BLaER1 treated with 17β-estradiol and CSF1 and Interleukin-3, amounts not matched to agents 10 nM and 100 nM (cell line): Measurements from ENCODE around the gene TPGS2.
A peak's percentile ranks its signal among the peaks of the same experiment; 100 is the strongest.

Experiments
- H3K27ac ChIP-seq, 11 experiments: shearing (Covaris generic); formaldehyde crosslinking; 2 replicates each; pipeline ENCODE4 v1.8.1; 2022
- H3K27me3 ChIP-seq, 11 experiments: shearing (Covaris generic); formaldehyde crosslinking; 2 replicates each; pipeline ENCODE4 v1.8.1; 2022
- H3K36me3 ChIP-seq, 11 experiments: shearing (Covaris generic); formaldehyde crosslinking; 2 replicates each; pipeline ENCODE4 v1.8.1; 2022
- H3K4me1 ChIP-seq, 10 experiments: shearing (Covaris generic); formaldehyde crosslinking; 2 replicates each; pipeline ENCODE4 v1.8.1; 2022
- H3K4me2 ChIP-seq, 11 experiments: shearing (Covaris generic); formaldehyde crosslinking; 2 replicates each; pipeline ENCODE4 v1.8.1; 2022
- H3K4me3 ChIP-seq, 10 experiments: shearing (Covaris generic); formaldehyde crosslinking; 2 replicates each; pipeline ENCODE4 v1.8.1; 2022
- H3K9ac ChIP-seq, 11 experiments: shearing (Covaris generic); formaldehyde crosslinking; 2 replicates each; pipeline ENCODE4 v1.8.1; 2022
- H3K9me3 ChIP-seq, 11 experiments: shearing (Covaris generic); formaldehyde crosslinking; replicated peaks in 1 of 11; 2 replicates each; pipeline ENCODE4 v1.8.1; 2022
- H4K20me1 ChIP-seq, 11 experiments: shearing (Covaris generic); formaldehyde crosslinking; 2 replicates each; pipeline ENCODE4 v1.8.1; 2022
- Cebpa-rat ChIP-seq, 11 experiments: shearing (Covaris generic); IDR thresholded peaks; 2 replicates each; pipeline ENCODE4 v1.8.1; 2022

The TPGS2 gene

DNA sequence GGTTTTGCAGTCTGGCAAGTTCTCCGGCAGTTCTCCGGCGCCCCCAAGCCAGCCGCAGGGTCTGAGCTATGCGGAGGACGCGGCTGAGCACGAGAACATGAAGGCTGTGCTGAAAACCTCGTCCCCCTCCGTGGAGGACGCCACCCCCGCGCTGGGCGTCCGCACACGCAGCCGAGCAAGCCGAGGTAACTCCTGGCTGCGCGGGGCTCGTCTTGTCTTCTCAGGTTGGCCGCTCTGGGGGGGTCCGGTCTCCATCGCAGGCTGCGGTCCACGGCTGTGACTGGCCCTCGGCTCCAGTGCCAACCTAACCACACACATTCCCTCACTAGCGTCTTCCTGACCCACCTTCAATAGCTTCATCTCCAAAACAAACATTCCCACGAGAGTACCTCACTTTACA is 68.2 kb downstream of the TPGS2 start:
- no peak overlapping the region for H3K4me2 ChIP-seq
- H3K4me1 ChIP-seq = peaks cover 7 to 25% (median 16%) of the 10 kb centered on the region in 10 experiments; a peak in 18 of 20 replicates
- no peaks in the 10 kb centered on the region for H3K27me3 ChIP-seq
- H3K9ac ChIP-seq = no peak overlapping the region
- no peak overlapping the region for H3K4me3 ChIP-seq
- peaks cover 0 to 18% (median 0%) of the 10 kb centered on the region in 11 experiments; a peak in 4 of 22 replicates for H3K9me3 ChIP-seq
- H3K36me3 ChIP-seq = peaks cover 0 to 13% (median 0%) of the 10 kb centered on the region in 11 experiments; a peak in 1 of 22 replicates
- no peak for TF ChIP-seq Cebpa-rat (IDR thresholded peaks at IDR 0.05)
- H3K27ac ChIP-seq = no peak overlapping the region
- no peaks in the 10 kb centered on the region for H4K20me1 ChIP-seq

DNA sequence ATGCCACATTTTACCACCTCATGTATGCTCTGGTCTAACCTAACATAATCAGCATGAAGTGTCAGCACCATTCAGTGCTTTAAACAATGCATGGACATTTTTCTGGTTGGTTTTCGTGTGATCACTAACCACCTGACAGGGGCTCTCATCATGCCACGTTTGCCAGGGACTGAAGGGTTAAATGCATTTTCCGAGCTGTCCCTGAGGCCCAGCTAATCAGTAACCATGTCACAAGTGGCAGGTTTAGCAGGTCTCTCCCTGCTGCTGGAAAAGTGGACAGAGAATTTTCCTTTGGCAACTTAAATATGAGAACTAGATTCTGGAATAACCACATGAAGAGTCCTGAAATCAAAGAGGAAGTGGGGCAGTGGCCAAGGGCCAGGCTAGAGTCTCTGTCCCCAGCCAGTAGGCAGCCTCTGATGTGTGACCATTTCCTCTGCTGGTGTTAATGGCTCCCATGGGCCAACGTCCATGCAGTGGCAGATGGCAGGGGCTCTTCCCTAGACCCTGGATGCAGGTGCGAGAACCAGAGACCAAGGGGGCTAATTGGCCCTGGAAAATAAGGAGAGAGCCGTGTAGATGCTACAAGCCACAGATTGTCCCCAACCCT is 69.5 kb downstream of the TPGS2 start:
- peak overlapping the region; percentile 21 to 78 (median 53); a peak in 20 of 22 replicates for H3K4me2 ChIP-seq
- H3K27me3 ChIP-seq = no peaks in the 10 kb centered on the region
- no peak overlapping the region for H3K9ac ChIP-seq
- no peaks in the 10 kb centered on the region for H4K20me1 ChIP-seq
- TF ChIP-seq Cebpa-rat (IDR thresholded peaks at IDR 0.05) = no peak
- peaks cover 0 to 15% (median 0%) of the 10 kb centered on the region in 11 experiments; a peak in 3 of 22 replicates for H3K9me3 ChIP-seq
- H3K4me3 ChIP-seq = no peak overlapping the region
- 0 out of 22 replicates have a peak overlapping the region, but pooled peaks of 1 of the 11 experiments have one; percentile 7 for H3K27ac ChIP-seq
- peaks cover 0 to 13% (median 0%) of the 10 kb centered on the region in 11 experiments; a peak in 1 of 22 replicates for H3K36me3 ChIP-seq
- peaks cover 7 to 25% (median 16%) of the 10 kb centered on the region in 10 experiments; a peak in 18 of 20 replicates for H3K4me1 ChIP-seq

DNA sequence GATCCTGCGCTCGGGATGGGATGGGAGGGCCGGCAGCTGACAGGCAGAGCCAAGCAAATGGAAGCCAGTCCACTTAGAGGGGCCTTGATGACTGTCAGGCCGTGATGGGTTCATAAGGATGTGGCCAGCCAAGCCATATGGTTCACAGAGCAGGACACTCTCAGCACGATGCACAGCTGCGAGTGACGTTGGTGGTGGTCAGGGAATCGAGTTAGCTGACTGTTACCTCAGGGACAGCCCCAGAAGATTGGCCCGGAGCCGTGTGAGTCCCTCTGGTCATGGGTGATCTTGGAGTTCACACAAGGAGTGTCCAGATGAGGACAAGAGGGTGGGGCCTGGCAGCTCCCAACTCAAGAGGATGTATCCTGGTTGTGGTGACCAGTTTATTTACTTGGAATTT is 70.2 kb downstream of the TPGS2 start:
- peaks cover 7 to 25% (median 16%) of the 10 kb centered on the region in 10 experiments; a peak in 18 of 20 replicates for H3K4me1 ChIP-seq
- H3K27ac ChIP-seq = no peak overlapping the region
- H3K36me3 ChIP-seq = peaks cover 0 to 13% (median 0%) of the 10 kb centered on the region in 11 experiments; a peak in 1 of 22 replicates
- H3K4me3 ChIP-seq = no peak overlapping the region
- no peak for TF ChIP-seq Cebpa-rat (IDR thresholded peaks at IDR 0.05)
- no peak overlapping the region for H3K9ac ChIP-seq
- H3K4me2 ChIP-seq = peak overlapping the region in 7 of 11 experiments; percentile 36 to 78 (median 58); a peak in 9 of 22 replicates
- no peaks in the 10 kb centered on the region for H3K27me3 ChIP-seq
- peaks cover 0 to 15% (median 0%) of the 10 kb centered on the region in 11 experiments; a peak in 3 of 22 replicates for H3K9me3 ChIP-seq
- no peaks in the 10 kb centered on the region for H4K20me1 ChIP-seq

DNA sequence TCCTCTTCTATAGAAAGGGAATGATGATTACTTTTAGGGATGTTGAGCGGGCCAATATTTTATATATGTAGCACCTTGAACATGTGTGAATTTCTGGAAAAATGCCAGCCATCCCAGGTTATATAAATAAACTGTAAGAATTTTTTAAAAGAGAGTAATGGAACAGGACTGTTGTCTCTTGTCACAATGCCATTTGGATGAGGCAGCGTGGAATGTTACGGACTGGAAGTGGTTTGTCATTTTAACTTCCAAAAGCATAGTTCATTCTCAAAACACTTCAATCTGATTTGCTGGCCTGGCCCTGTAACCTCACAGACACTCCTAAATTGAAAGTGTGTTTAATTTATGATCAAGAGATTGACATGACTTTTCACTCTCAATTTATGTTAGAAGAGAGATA is 70.8 kb downstream of the TPGS2 start:
- Histone ChIP-seq H3K4me2 (no peak overlapping the region), H3K27ac (no peak overlapping the region), H3K36me3 (peaks cover 0 to 13% (median 0%) of the 10 kb centered on the region in 11 experiments; a peak in 1 of 22 replicates), H4K20me1 (no peaks in the 10 kb centered on the region), H3K4me1 (peaks cover 7 to 25% (median 16%) of the 10 kb centered on the region in 10 experiments; a peak in 18 of 20 replicates), H3K9me3 (peaks cover 0 to 15% (median 0%) of the 10 kb centered on the region in 11 experiments; a peak in 3 of 22 replicates), H3K9ac (no peak overlapping the region), H3K27me3 (no peaks in the 10 kb centered on the region), H3K4me3 (no peak overlapping the region)
- TF ChIP-seq Cebpa-rat (IDR thresholded peaks at IDR 0.05) = no peak

DNA sequence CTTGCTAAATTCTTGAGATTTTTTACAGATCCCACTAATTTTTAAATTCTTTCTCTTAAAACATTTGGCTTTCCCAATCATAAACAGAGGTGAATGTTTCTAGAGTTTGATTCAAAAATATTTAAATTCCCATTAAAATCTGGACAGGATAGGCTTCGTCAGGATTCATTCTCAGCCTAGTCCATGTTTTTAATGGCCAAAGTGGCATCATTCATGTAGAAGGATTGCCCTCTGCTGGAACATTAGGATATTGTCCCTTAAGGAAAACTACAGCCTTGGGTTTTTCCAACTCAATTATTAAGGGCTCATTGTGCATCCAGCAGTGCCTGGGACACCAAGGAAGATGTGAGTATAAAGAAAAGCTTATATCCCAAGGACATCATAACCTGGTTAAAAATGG is 71.7 kb downstream of the TPGS2 start:
- Histone ChIP-seq H3K27me3 (no peaks in the 10 kb centered on the region), H3K27ac (no peak overlapping the region), H3K9ac (no peak overlapping the region), H3K4me1 (peaks cover 7 to 25% (median 16%) of the 10 kb centered on the region in 10 experiments; a peak in 18 of 20 replicates), H3K36me3 (peaks cover 0 to 13% (median 0%) of the 10 kb centered on the region in 11 experiments; a peak in 1 of 22 replicates), H3K9me3 (peaks cover 0 to 13% (median under 1%) of the 10 kb centered on the region in 11 experiments; a peak in 6 of 22 replicates), H3K4me3 (no peak overlapping the region), H4K20me1 (no peaks in the 10 kb centered on the region), H3K4me2 (no peak overlapping the region)
- TF ChIP-seq Cebpa-rat (IDR thresholded peaks at IDR 0.05) = no peak

DNA sequence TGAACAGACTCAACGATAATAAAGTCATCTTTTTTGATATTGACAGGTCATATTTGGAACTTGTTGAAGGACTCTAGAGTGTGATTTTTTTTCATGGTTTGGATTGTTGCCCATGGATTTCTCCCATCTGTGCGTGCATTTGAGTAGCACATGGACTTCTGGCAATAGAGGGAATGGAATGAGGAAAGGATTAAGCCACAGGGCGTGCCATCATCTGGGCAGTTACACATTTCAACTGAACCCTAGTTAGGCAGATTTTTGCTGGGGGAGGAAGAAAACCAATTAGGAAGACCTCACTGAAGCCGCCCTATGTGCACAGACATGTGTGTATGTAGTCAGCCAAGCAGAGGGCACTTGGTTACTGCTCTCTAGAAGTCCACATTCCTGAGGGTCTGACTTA is 72.6 kb downstream of the TPGS2 start:
- Histone ChIP-seq H3K27me3 (no peaks in the 10 kb centered on the region), H3K27ac (no peak overlapping the region), H3K9ac (no peak overlapping the region), H3K9me3 (peaks cover 0 to 7% (median 0%) of the 10 kb centered on the region in 11 experiments; a peak in 5 of 22 replicates), H3K4me1 (peaks cover 7 to 25% (median 16%) of the 10 kb centered on the region in 10 experiments; a peak in 18 of 20 replicates), H3K4me2 (no peak overlapping the region), H3K4me3 (no peak overlapping the region), H4K20me1 (no peaks in the 10 kb centered on the region), H3K36me3 (peaks cover 0 to 8% (median 0%) of the 10 kb centered on the region in 11 experiments; a peak in 1 of 22 replicates)
- TF ChIP-seq Cebpa-rat (IDR thresholded peaks at IDR 0.05) = no peak

DNA sequence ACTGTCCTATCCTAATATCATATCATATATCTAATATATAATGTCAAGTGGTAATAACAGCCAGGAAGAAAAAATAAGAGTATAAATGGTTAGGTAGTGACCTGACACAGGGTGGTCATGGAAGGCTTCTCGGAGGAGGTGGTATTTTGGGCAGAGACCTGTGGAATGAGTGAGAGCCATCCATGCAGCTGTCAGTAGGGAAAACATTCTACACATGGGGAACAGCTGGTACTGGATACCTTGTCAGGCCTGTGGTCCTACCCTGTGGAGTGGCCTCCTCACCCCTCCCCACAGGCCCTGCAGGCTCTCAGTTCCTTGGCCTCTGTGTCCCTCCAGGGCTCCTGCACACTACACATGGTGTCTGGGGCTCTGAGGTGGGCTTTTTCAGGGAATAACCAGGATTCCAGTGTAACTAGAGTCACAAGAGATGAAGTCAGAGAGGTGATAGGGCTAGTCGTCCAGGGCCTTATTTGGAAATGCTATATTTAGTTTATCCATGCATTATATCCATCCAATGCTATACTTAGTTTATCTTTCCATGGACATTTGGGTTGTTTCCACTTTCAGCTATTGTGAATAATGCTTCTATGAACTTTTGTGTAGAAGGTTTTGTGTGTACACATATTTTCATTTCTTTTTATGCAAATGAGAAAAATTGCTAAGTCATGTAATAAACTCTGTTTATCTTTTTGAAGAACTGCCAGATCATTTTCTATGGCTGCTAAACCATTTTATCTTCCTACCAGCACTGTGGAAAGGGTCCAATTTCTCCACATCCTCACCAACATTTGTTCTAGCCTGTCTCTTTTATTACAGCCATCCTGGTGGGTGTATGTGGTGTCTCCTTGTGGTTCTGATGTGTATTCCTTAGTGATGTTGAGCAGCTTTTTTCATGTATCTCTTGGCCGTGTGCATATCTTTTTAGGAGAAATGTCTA is 75.6 kb downstream of the TPGS2 start:
- Histone ChIP-seq H3K4me2 (no peak overlapping the region), H3K9me3 (peaks cover 0 to 19% (median 6%) of the 10 kb centered on the region in 11 experiments; a peak in 5 of 22 replicates), H4K20me1 (no peaks in the 10 kb centered on the region), H3K27ac (0 out of 22 replicates have a peak overlapping the region, but pooled peaks of 1 of the 11 experiments have one; percentile 5), H3K9ac (no peak overlapping the region), H3K4me1 (no peaks in the 10 kb centered on the region), H3K36me3 (no peaks in the 10 kb centered on the region), H3K27me3 (no peaks in the 10 kb centered on the region), H3K4me3 (no peak overlapping the region)
- no peak for TF ChIP-seq Cebpa-rat (IDR thresholded peaks at IDR 0.05)

DNA sequence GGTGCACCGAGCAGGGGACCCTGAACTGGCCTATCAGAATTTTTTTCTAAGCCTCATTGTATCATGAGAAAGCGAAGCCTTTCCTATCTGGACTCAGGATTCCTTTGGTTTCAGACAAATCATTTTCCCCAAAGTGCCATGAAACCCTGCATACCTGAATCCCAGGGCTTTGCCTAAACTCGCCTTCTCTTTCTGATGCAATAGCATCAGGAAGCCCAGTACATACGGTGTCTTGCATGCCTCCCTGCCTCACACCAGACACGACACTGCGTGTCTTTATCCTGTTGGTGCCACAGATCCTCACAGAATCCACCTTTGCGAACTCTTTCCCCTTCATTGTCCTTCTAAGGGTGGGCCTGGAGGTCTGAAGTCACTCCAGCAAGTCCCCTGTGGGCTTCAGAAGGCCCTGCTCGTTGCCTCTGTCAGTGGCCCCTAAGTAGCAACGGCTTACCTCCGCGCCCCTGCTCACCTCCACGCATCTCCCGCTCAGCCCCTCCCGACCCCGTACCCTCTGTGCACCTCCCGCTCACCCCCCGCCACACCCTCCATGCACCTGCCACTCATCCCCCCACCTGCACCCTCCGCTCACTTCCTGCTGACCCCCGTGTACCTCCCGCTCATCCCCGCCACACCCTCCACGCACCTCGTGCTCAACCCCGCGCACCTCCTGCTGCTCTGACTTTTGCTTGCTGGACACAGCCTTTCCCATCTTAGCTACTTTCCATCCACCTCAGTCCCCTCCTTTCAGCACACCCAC is 83.4 kb downstream of the TPGS2 start:
- no peak for TF ChIP-seq Cebpa-rat (IDR thresholded peaks at IDR 0.05)
- H3K27ac ChIP-seq = no peak overlapping the region
- H3K27me3 ChIP-seq = no peaks in the 10 kb centered on the region

More for the DNA sequence above, 83.4 kb downstream of the TPGS2 start:
- Histone ChIP-seq H3K4me3 (no peak overlapping the region), H3K9ac (no peak overlapping the region), H3K4me2 (no peak overlapping the region), H4K20me1 (no peaks in the 10 kb centered on the region), H3K9me3 (peaks cover 0 to 11% (median 6%) of the 10 kb centered on the region in 11 experiments; a peak in 3 of 22 replicates), H3K36me3 (no peaks in the 10 kb centered on the region), H3K4me1 (no peaks in the 10 kb centered on the region)
